HG02943 (cell line): ENCODE results near the gene ANXA1.

Experiments used
- ATAC-seq: cut with Tn5 transposase; IDR thresholded peaks from one replicate; pipeline ENCODE4 v1.9.1; 2021; ENCODE audit warnings: mild to moderate bottlenecking, low read depth, moderate library complexity; ENCODE audit not compliant: unreplicated experiment

ANXA1 gene

GRCh38 chr9:73151653-73152542, at the start of gene ANXA1:
ANXA1 (plus strand) TSS chr9:73151865; CDS start chr9:73158536, 6,671 bp downstream.
- no peak for ATAC-seq

- ATAC-seq, result no peak
Observed at GRCh38 chr9:73104342-73104741, 47.3 kb upstream of the ANXA1 start.

- ATAC-seq, result no peak
Observed at GRCh38 chr9:73104921-73105320, 46.7 kb upstream of the ANXA1 start.

- ATAC-seq, result peak; percentile 77
Observed at GRCh38 chr9:73107489-73108069, 44.1 kb upstream of the ANXA1 start.

GRCh38 chr9:73114058-73114457, 37.6 kb upstream of the ANXA1 start:
- ATAC-seq, result no peak

- ATAC-seq, result no peak
Observed at GRCh38 chr9:73114958-73115357, 36.7 kb upstream of the ANXA1 start.

GRCh38 chr9:73116031-73116430, 35.6 kb upstream of the ANXA1 start:
- no peak for ATAC-seq

GRCh38 chr9:73116880-73117279, 34.8 kb upstream of the ANXA1 start:
- ATAC-seq, result no peak

- no peak for ATAC-seq
Observed at GRCh38 chr9:73118286-73118685, 33.4 kb upstream of the ANXA1 start.

- ATAC-seq, result no peak
Observed at GRCh38 chr9:73118898-73119554, 32.6 kb upstream of the ANXA1 start.

GRCh38 chr9:73121375-73121935, 30.2 kb upstream of the ANXA1 start:
- no peak for ATAC-seq

GRCh38 chr9:73125651-73126050, 26.0 kb upstream of the ANXA1 start:
- no peak for ATAC-seq

GRCh38 chr9:73129941-73130685, 21.6 kb upstream of the ANXA1 start:
- ATAC-seq, result no peak

GRCh38 chr9:73131461-73131860, 20.2 kb upstream of the ANXA1 start:
- no peak for ATAC-seq

GRCh38 chr9:73132034-73132776, 19.5 kb upstream of the ANXA1 start:
- ATAC-seq, result peak; percentile 97

- no peak for ATAC-seq
Observed at GRCh38 chr9:73133022-73133651, 18.5 kb upstream of the ANXA1 start.

GRCh38 chr9:73133921-73134407, 17.7 kb upstream of the ANXA1 start:
- peak; percentile 47 for ATAC-seq

- ATAC-seq, result no peak
Observed at GRCh38 chr9:73135394-73135793, 16.3 kb upstream of the ANXA1 start.

- ATAC-seq, result no peak
Observed at GRCh38 chr9:73137286-73137899, 14.3 kb upstream of the ANXA1 start.
